A549 (cell line): ENCODE data around the gene CDYL2. TPM values are rescaled to one million over a fixed set of nuclear protein-coding genes. Genes with fewer than 3 reads are reported as not detected.

Experiments used
- ATAC-seq, 2 experiments: fragments of 200-7000 bp in 1 of 2; fragments of >200 bp in 1 of 2; cut with Nextera tagmentation in 1 of 2; cut with Tn5 transposase in 1 of 2; 3 replicates each; pipeline versions ENCODE4 v1.8.0 to v1.9.1; 2018 to 2020; ENCODE audit warnings: mild to moderate bottlenecking in 1 of 2, moderate library complexity in 1 of 2
- CTCF ChIA-PET: fragments of 300-600 bp; sonication (Branson Sonifier 250); formaldehyde crosslinking; extraction: SDS; loops from one replicate; lab custom pipeline; 2021; ENCODE audit warnings: antibody characterized with exemption, inconsistent platforms; lab: Yijun Ruan, JAX
- POLR2A ChIA-PET: fragments of 350-600 bp; formaldehyde crosslinking; extraction: SDS; loops from one replicate; lab custom pipeline; 2021; ENCODE audit warnings: antibody characterized with exemption, inconsistent platforms; lab: Yijun Ruan, JAX
- DNase-seq, 2 experiments: peaks; one replicate each; pipeline versions ENCODE4 v3.0.0 to v3.0.0-alpha.2; 2011 to 2016; ENCODE audit warnings: low read depth in 1 of 2, low spot score in 1 of 2
- FAIRE-seq: peaks from 2 replicates; lab custom pipeline; 2011; peaks lifted over from hg19 to GRCh38; lab: Jason Lieb, UNC
- H3K27ac ChIP-seq, 2 experiments: fragments of >200 bp; sonication (Bioruptor Twin); formaldehyde crosslinking; 3 replicates each; pipeline ENCODE4 v1.5.1; 2016 to 2017
- H3K4me1 ChIP-seq: fragments of >200 bp; sonication (Bioruptor Twin); formaldehyde crosslinking; 3 replicates; pipeline ENCODE4 v1.6.1; 2016
- H3K4me2 ChIP-seq: fragments of >200 bp; sonication (Bioruptor Twin); formaldehyde crosslinking; 3 replicates; pipeline ENCODE4 v1.6.1; 2016
- H3K4me3 ChIP-seq: fragments of >200 bp; sonication (Bioruptor Twin); formaldehyde crosslinking; 3 replicates; pipeline ENCODE4 v1.5.1; 2016
- H3K9me3 ChIP-seq: fragments of >200 bp; sonication (Bioruptor Twin); formaldehyde crosslinking; 3 replicates; pipeline ENCODE4 v1.6.1; 2016
- CBX2 ChIP-seq: fragments of 200-600 bp; sonication (generic); IDR thresholded peaks from 2 replicates; pipeline ENCODE4 v1.6.1; 2016; ENCODE audit warnings: low read depth, mild to moderate bottlenecking, borderline replicate concordance
- CBX8 ChIP-seq: fragments of 200-600 bp; sonication (generic); IDR thresholded peaks from 2 replicates; pipeline ENCODE4 v1.6.1; 2016
- CEBPB ChIP-seq, 2 experiments: fragments of >200 bp in 1 of 2; sonication (Bioruptor Twin) in 1 of 2; formaldehyde crosslinking in 1 of 2; IDR thresholded peaks; 2 replicates each; pipeline ENCODE4 v1.6.1; 2012 to 2016
- CHD2 ChIP-seq: fragments of 150-350 bp; IDR thresholded peaks from 2 replicates; pipeline ENCODE4 v1.6.1; 2014; ENCODE audit warnings: low read length; ENCODE audit not compliant: partially characterized antibody
- EP300 ChIP-seq, 2 experiments: fragments of >200 bp; sonication (Bioruptor Twin); formaldehyde crosslinking; IDR thresholded peaks; 2 replicates in 1 of 2; 3 replicates in 1 of 2; pipeline ENCODE4 v1.6.1; 2016 to 2017
- FOSL2 ChIP-seq, 2 experiments: fragments of 450-650 bp in 1 of 2; fragments of >200 bp in 1 of 2; sonication (Bioruptor Twin) in 1 of 2; formaldehyde crosslinking; IDR thresholded peaks; 2 replicates each; pipeline versions ENCODE4 v1.5.0 to v1.6.1; 2016 to 2020; ENCODE audit warnings: mild to moderate bottlenecking in 1 of 2, moderate library complexity in 1 of 2
- HDAC2 ChIP-seq: fragments of 200-600 bp; sonication (generic); IDR thresholded peaks from 2 replicates; pipeline ENCODE4 v1.6.1; 2016
- HEYL ChIP-seq: fragments of 250-450 bp; sonication (Bioruptor Pico); IDR thresholded peaks from 2 replicates; pipeline ENCODE4 v1.8.0; 2021; ENCODE audit warnings: mild to moderate bottlenecking, moderate library complexity
- HOXB5 ChIP-seq: fragments of 250-450 bp; sonication (Bioruptor Pico); IDR thresholded peaks from 2 replicates; pipeline ENCODE4 v1.5.0; 2020; ENCODE audit warnings: mild to moderate bottlenecking, moderate library complexity
- JUNB ChIP-seq: fragments of >200 bp; sonication (Bioruptor Twin); formaldehyde crosslinking; IDR thresholded peaks from 2 replicates; pipeline ENCODE4 v1.6.1; 2016
- MAFK ChIP-seq: fragments of 450-650 bp; IDR thresholded peaks from 2 replicates; pipeline ENCODE4 v1.6.1; 2014; ENCODE audit not compliant: partially characterized antibody
- MYC ChIP-seq: IDR thresholded peaks from 2 replicates; pipeline ENCODE4 v1.6.1; 2012; ENCODE audit warnings: mild to moderate bottlenecking, inconsistent platforms, low read length, improper control_type of control experiment, borderline replicate concordance
- POLR2A ChIP-seq: IDR thresholded peaks from 2 replicates; pipeline ENCODE4 v1.6.1; 2012; ENCODE audit warnings: mild to moderate bottlenecking, low read length
- POLR2AphosphoS2 ChIP-seq: conservative IDR thresholded peaks from 2 replicates; pipeline ENCODE4 v1.6.1; 2012; ENCODE audit warnings: low read length, improper control_type of control experiment, inconsistent platforms
- RAD21 ChIP-seq, 2 experiments: fragments of >200 bp in 1 of 2; sonication (Bioruptor Twin) in 1 of 2; formaldehyde crosslinking in 1 of 2; IDR thresholded peaks in 1 of 2; conservative IDR thresholded peaks in 1 of 2; 2 replicates in 1 of 2; 3 replicates in 1 of 2; pipeline ENCODE4 v1.6.1; 2012 to 2018; ENCODE audit warnings: inconsistent platforms in 1 of 2
- RNF2 ChIP-seq: fragments of 200-600 bp; sonication (generic); IDR thresholded peaks from 2 replicates; pipeline ENCODE4 v1.6.1; 2016; ENCODE audit warnings: low read depth, mild to moderate bottlenecking, antibody characterized with exemption, moderate library complexity, borderline replicate concordance
- SMC3 ChIP-seq: fragments of >200 bp; sonication (Bioruptor Twin); formaldehyde crosslinking; IDR thresholded peaks from 3 replicates; pipeline ENCODE4 v1.6.1; 2018; ENCODE audit warnings: inconsistent platforms
- SREBF2 ChIP-seq: fragments of 450-650 bp; IDR thresholded peaks from 2 replicates; pipeline ENCODE4 v1.6.1; 2014; ENCODE audit warnings: mild to moderate bottlenecking, moderate library complexity
- ZC3H11A ChIP-seq: fragments of 450-650 bp; IDR thresholded peaks from 2 replicates; pipeline ENCODE4 v1.6.1; 2014; ENCODE audit warnings: antibody characterized with exemption, mild to moderate bottlenecking
- ZFP36 ChIP-seq: fragments of 450-650 bp; IDR thresholded peaks from 2 replicates; pipeline ENCODE4 v1.6.1; 2014; ENCODE audit warnings: borderline replicate concordance; ENCODE audit not compliant: partially characterized antibody
- ZNF302 ChIP-seq: fragments of 250-450 bp; sonication (Bioruptor Pico); IDR thresholded peaks from 2 replicates; pipeline ENCODE4 v1.9.0; 2021; ENCODE audit warnings: inconsistent platforms, mild to moderate bottlenecking, moderate library complexity
- ZSCAN20 ChIP-seq: fragments of 250-450 bp; sonication (Bioruptor Pico); IDR thresholded peaks from 2 replicates; pipeline ENCODE4 v1.8.0; 2022; ENCODE audit warnings: mild to moderate bottlenecking, moderate library complexity
- WGBS: methylation state at CpG from one replicate; pipeline ENCODE4 v1.1.6; 2017; ENCODE audit errors: missing lambda C conversion rate; 5-methylcytosine and 5-hydroxymethylcytosine counted together
- polyA plus RNA-seq, 4 experiments: library from polyadenylated mRNA; depleted of rRNA in 3 of 4; stranded (reverse); fragments of >200 nt; fragmentation: RNase III in 1 of 4; extraction: RNeasy Plus Mini Kit Qiagen cat#74134 plus additional on column Dnase treatment in 1 of 4; gene quantifications; 2 replicates in 3 of 4; 3 replicates in 1 of 4; pipeline ENCODE4 v1.2.3, GENCODE V29; 2011 to 2017
- TF ChIP-seq, protein P1 (sequence below): fragments of 450-650 bp; IDR thresholded peaks from 2 replicates; pipeline ENCODE4 v1.6.1; 2014; ENCODE audit warnings: antibody characterized with exemption
- TF ChIP-seq, protein P2 (sequence below): IDR thresholded peaks from 2 replicates; pipeline ENCODE4 v1.6.1; 2012
- TF ChIP-seq, protein P3 (sequence below): fragments of >200 bp; sonication (Bioruptor Twin); formaldehyde crosslinking; IDR thresholded peaks from 2 replicates; pipeline ENCODE4 v1.6.1; 2016
- TF ChIP-seq, protein P4 (sequence below): fragments of 250-450 bp; sonication (Bioruptor Pico); IDR thresholded peaks from 2 replicates; pipeline ENCODE4 v1.5.0; 2021; ENCODE audit warnings: mild to moderate bottlenecking, moderate library complexity, borderline replicate concordance

The CDYL2 gene
- polyA plus RNA-seq, 2 of the 4 experiments (the other 2 are of a cell fraction) = 0.05 to 0.10 TPM

DNA sequence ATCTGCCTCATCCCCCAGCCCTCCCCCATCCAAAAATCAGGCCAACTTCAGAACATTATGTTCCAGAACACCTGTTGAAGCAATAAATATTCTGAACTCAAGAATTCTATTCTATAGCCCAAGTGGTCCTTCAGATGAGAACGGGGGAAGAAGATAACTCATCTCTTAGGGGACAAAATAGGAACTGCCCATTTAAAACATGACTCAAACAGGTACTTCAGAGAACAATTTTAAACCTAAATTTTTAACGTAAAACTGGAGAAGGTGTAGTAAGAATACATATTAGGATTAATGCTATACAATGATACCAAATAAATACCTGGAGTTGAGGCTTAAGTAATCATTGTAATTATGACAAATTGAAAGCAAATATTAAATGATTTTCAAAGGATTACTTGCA lies 112.1 kb downstream of the CDYL2 start:
- ATAC-seq (no peak), DNase-seq (no peak)
- Histone ChIP-seq H3K9me3 (no peaks in the 10 kb centered on the region), H3K4me2 (no peak overlapping the region)
- CTCF ChIA-PET = no interaction called here
- WGBS = 7% methylated on average over 2 of the region's 2 CpGs
- TF ChIP-seq HEYL (CRISPR knock-in tag) (no peak), CEBPB (IDR thresholded peaks at IDR 0.05) (no peak), CBX8 (no peak), HDAC2 (no peak), ZFP36 (no peak), CHD2 (no peak), FOSL2 (IDR thresholded peaks at IDR 0.05) (no peak), FOSL2 (CRISPR knock-in tag; IDR thresholded peaks at IDR 0.05) (no peak), CBX2 (no peak), ZC3H11A (no peak), MAFK (no peak)
- TF ChIP-seq, protein P1, sequence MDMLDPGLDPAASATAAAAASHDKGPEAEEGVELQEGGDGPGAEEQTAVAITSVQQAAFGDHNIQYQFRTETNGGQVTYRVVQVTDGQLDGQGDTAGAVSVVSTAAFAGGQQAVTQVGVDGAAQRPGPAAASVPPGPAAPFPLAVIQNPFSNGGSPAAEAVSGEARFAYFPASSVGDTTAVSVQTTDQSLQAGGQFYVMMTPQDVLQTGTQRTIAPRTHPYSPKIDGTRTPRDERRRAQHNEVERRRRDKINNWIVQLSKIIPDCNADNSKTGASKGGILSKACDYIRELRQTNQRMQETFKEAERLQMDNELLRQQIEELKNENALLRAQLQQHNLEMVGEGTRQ = no peak
- TF ChIP-seq, protein P2, sequence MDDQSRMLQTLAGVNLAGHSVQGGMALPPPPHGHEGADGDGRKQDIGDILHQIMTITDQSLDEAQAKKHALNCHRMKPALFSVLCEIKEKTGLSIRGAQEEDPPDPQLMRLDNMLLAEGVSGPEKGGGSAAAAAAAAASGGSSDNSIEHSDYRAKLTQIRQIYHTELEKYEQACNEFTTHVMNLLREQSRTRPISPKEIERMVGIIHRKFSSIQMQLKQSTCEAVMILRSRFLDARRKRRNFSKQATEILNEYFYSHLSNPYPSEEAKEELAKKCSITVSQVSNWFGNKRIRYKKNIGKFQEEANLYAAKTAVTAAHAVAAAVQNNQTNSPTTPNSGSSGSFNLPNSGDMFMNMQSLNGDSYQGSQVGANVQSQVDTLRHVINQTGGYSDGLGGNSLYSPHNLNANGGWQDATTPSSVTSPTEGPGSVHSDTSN = no peak
- TF ChIP-seq, all 56 proteins: peak for 0
- Histone ChIP-seq H3K4me1 (no peaks in the 10 kb centered on the region), H3K4me3 (no peak overlapping the region), H3K27ac (no peak overlapping the region)
- no peak for FAIRE-seq
- POLR2A ChIA-PET = no interaction called here

GRCh38 chr16:80691111-80691741 lies 113.2 kb downstream of the CDYL2 start:
- POLR2A ChIA-PET = no interaction called here
- Histone ChIP-seq H3K4me3 (no peak overlapping the region), H3K4me2 (no peak overlapping the region), H3K9me3 (no peaks in the 10 kb centered on the region), H3K27ac (no peak overlapping the region), H3K4me1 (no peaks in the 10 kb centered on the region)
- WGBS = 24% methylated on average over 3 of the region's 3 CpGs
- DNase-seq (no peak), ATAC-seq (no peak), FAIRE-seq (no peak)
- TF ChIP-seq, protein P3, sequence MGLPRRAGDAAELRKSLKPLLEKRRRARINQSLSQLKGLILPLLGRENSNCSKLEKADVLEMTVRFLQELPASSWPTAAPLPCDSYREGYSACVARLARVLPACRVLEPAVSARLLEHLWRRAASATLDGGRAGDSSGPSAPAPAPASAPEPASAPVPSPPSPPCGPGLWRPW = no peak
- TF ChIP-seq POLR2AphosphoS2 (no peak), CHD2 (no peak), RNF2 (no peak), POLR2A (no peak), EP300 (IDR thresholded peaks at IDR 0.05) (no peak), ZSCAN20 (no peak), RAD21 (conservative IDR thresholded peaks at IDR 0.05 in 1 of 2, IDR thresholded peaks at IDR 0.05 in 1 of 2) (no peak), SREBF2 (no peak), SMC3 (no peak), MYC (no peak), ZNF302 (CRISPR knock-in tag) (no peak), JUNB (no peak), HOXB5 (CRISPR knock-in tag) (no peak)
- TF ChIP-seq, protein P2 = no peak
- TF ChIP-seq, protein P4, sequence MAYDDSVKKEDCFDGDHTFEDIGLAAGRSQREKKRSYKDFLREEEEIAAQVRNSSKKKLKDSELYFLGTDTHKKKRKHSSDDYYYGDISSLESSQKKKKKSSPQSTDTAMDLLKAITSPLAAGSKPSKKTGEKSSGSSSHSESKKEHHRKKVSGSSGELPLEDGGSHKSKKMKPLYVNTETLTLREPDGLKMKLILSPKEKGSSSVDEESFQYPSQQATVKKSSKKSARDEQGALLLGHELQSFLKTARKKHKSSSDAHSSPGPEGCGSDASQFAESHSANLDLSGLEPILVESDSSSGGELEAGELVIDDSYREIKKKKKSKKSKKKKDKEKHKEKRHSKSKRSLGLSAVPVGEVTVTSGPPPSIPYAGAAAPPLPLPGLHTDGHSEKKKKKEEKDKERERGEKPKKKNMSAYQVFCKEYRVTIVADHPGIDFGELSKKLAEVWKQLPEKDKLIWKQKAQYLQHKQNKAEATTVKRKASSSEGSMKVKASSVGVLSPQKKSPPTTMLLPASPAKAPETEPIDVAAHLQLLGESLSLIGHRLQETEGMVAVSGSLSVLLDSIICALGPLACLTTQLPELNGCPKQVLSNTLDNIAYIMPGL = no peak
- CTCF ChIA-PET = no interaction called here
